HepG2 (cell line): Measurements from ENCODE around the gene MPC1. TPM values are rescaled to one million over a fixed set of nuclear protein-coding genes. Genes with fewer than 3 reads are reported as not detected.
A peak's percentile ranks its signal among the peaks of the same experiment; 100 is the strongest.

Experiments
- FOXP4 ChIP-seq: sonication (generic); formaldehyde crosslinking; IDR thresholded peaks from 2 replicates; pipeline ENCODE4 v1.4.0; 2020; ENCODE audit warnings: missing genetic modification reagents
- HMGXB3 ChIP-seq: sonication (generic); formaldehyde crosslinking; IDR thresholded peaks from 2 replicates; pipeline ENCODE4 v1.4.0; 2020; ENCODE audit warnings: missing genetic modification reagents, borderline replicate concordance
- NFE2L1 ChIP-seq: sonication (generic); formaldehyde crosslinking; IDR thresholded peaks from 2 replicates; pipeline ENCODE4 v1.4.0; 2020; ENCODE audit warnings: missing genetic modification reagents, mild to moderate bottlenecking, borderline replicate concordance
- NR2F6 ChIP-seq, 2 experiments: IDR thresholded peaks; 2 replicates each; pipeline ENCODE4 v1.6.1; 2016; ENCODE audit warnings: antibody characterized with exemption in 1 of 2, mild to moderate bottlenecking in 1 of 2
- PRDM15 ChIP-seq: sonication (generic); formaldehyde crosslinking; IDR thresholded peaks from 2 replicates; pipeline ENCODE4 v1.4.0; 2020; ENCODE audit warnings: missing genetic modification reagents
- REXO4 ChIP-seq: sonication (generic); formaldehyde crosslinking; IDR thresholded peaks from 2 replicates; pipeline ENCODE4 v1.8.0; 2022; ENCODE audit warnings: missing genetic modification reagents, mild to moderate bottlenecking, borderline replicate concordance
- polyA plus RNA-seq, 8 experiments: library from polyadenylated mRNA; depleted of rRNA in 3 of 8; stranded (reverse) in 7 of 8; unstranded in 1 of 8; fragments of >200 nt; fragmentation: Illumina TruSeq in 4 of 8; extraction: Trizol in 4 of 8; gene quantifications; 2 replicates each; pipeline versions ENCODE4 v1.2.1 to v1.2.3, GENCODE V29; 2011 to 2016; ENCODE audit warnings: low read depth in 4 of 8, missing spikeins in 1 of 8, mixed read lengths in 1 of 8; ENCODE audit not compliant: insufficient read depth in 1 of 8
- total RNA-seq, 5 experiments: library from RNA; depleted of rRNA; stranded (reverse); fragments of >200 nt; fragmentation: Illumina TruSeq; extraction: Trizol; gene quantifications; 2 replicates each; pipeline ENCODE4 v1.2.3, GENCODE V29; 2016; ENCODE audit warnings: low read depth in 1 of 5

The MPC1 gene
- total and polyA plus RNA-seq, 2 of the 13 experiments (the other 11 are each of a cell fraction or from before 2014, with no cell fraction given), result 189 to 214 TPM

GRCh38 chr6:166394036-166394892 is 11.5 kb upstream of the MPC1 start (continued):
- TF ChIP-seq NR2F6 (IDR thresholded peaks at IDR 0.05) (peak; percentile 60), NR2F6 (CRISPR knock-in tag; IDR thresholded peaks at IDR 0.05) (peak; percentile 85), REXO4 (CRISPR knock-in tag) (no peak), PRDM15 (CRISPR knock-in tag) (no peak), NFE2L1 (no peak), FOXP4 (CRISPR knock-in tag) (peak; percentile 69; the same call in 1 of the 2 replicates), HMGXB3 (peak; percentile 76; the same call in 1 of the 2 replicates)
